Measurements from ENCODE around the gene GTF3C1. TPM values are rescaled to one million over a fixed set of nuclear protein-coding genes. Genes with fewer than 3 reads are reported as not detected.

Gene GTF3C1
- total and polyA plus RNA-seq, 2 of the 8 experiments (the other 6 are each of a cell fraction or from before 2014, with no cell fraction given), result 89.3 to 126 TPM

DNA sequence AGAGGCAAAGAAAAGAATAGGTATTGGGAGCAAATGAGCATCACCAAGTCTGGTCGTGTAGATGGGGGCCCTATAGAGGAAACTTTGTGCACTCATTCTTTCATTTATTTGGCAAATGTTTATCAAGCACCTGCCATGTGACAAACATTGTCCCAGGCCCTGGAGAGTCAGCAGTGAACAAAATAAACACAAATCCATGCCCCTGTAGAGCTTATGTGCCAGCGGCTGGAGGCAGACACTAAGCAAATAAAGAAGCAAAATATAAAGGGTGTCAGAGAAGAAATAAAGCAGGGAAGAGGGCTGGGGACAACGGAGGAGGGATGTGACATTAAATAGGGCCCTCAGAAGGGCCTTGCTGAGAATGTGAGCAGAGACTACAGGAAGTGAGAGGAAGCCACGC is 45.8 kb upstream of the GTF3C1 start (continued):
- TF ChIP-seq CEBPB (IDR thresholded peaks at IDR 0.05; ENCODE audit: low read depth, low read length) (no peak), CBX8 (IDR thresholded peaks at IDR 0.05; ENCODE audit: borderline replicate concordance, low read depth, low read length) (no peak)
